Measurements from ENCODE around the gene SF3B6.

DNA sequence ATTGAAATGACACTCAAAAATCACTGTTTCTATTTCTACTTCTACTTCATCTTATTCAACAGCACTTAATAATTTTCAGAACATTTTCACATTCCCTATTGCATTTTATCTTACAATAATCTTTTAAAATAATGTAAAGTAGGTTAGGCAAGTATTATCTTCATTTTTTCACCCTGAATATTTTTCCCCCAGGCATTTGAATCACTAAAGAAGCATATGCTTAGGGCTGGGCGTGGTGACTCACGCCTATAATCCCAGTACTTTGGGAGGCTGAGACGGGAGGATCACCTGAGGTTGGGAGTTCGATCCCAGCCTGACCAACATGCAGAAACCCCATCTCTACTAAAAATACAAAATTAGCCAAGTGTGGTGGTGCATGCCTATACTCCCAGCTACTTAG lies 35.6 kb downstream of the SF3B6 start:
- TF ChIP-seq RAD21 (conservative IDR thresholded peaks at IDR 0.05 in 1 of 2, IDR thresholded peaks at IDR 0.05 in 1 of 2) (no peak), RFX5 (IDR thresholded peaks at IDR 0.05) (no peak), JUN (IDR thresholded peaks at IDR 0.05) (no peak), POLR2A (IDR thresholded peaks at IDR 0.05; ENCODE audit: low read length) (no peak), EP300 (IDR thresholded peaks at IDR 0.05) (no peak), RARB (CRISPR knock-in tag; IDR thresholded peaks at IDR 0.05) (no peak), ZC3H11A (IDR thresholded peaks at IDR 0.05) (no peak)
- TF ChIP-seq, protein P1, sequence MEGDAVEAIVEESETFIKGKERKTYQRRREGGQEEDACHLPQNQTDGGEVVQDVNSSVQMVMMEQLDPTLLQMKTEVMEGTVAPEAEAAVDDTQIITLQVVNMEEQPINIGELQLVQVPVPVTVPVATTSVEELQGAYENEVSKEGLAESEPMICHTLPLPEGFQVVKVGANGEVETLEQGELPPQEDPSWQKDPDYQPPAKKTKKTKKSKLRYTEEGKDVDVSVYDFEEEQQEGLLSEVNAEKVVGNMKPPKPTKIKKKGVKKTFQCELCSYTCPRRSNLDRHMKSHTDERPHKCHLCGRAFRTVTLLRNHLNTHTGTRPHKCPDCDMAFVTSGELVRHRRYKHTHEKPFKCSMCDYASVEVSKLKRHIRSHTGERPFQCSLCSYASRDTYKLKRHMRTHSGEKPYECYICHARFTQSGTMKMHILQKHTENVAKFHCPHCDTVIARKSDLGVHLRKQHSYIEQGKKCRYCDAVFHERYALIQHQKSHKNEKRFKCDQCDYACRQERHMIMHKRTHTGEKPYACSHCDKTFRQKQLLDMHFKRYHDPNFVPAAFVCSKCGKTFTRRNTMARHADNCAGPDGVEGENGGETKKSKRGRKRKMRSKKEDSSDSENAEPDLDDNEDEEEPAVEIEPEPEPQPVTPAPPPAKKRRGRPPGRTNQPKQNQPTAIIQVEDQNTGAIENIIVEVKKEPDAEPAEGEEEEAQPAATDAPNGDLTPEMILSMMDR (IDR thresholded peaks at IDR 0.05): no peak
